IPS-20b (cell line): ENCODE measurements around the gene LRP5.
"Not testable (repeated sequence)": the region's sequence is repeated elsewhere in the genome, so short reads cannot be mapped to it uniquely, and the experiment has no call there.

ENCODE experiments used
- H3K27ac ChIP-seq: one replicate; pipeline ENCODE4 v1.5.1; 2013; ENCODE audit warnings: low read length
- H3K27me3 ChIP-seq: 2 replicates; pipeline ENCODE4 v1.6.1; 2013; ENCODE audit warnings: mild to moderate bottlenecking, low read length, inconsistent platforms; ENCODE audit not compliant: insufficient read depth
- H3K36me3 ChIP-seq: 2 replicates; pipeline ENCODE4 v1.6.1; 2013; ENCODE audit warnings: low read depth, mild to moderate bottlenecking, inconsistent platforms, low read length, moderate library complexity; ENCODE audit not compliant: insufficient read depth
- H3K4me1 ChIP-seq: 2 replicates; pipeline ENCODE4 v1.6.1; 2013; ENCODE audit warnings: mild to moderate bottlenecking, control low read depth, inconsistent platforms, low read length, moderate library complexity; ENCODE audit not compliant: insufficient read depth
- H3K4me3 ChIP-seq: 2 replicates; pipeline ENCODE4 v1.5.1; 2013; ENCODE audit warnings: mild to moderate bottlenecking, low read length, inconsistent platforms
- H3K9ac ChIP-seq: 2 replicates; pipeline ENCODE4 v1.6.1; 2013; ENCODE audit warnings: low read depth, mild to moderate bottlenecking, inconsistent platforms, low read length, moderate library complexity
- H3K9me3 ChIP-seq: 2 replicates; pipeline ENCODE4 v1.6.1; 2013; ENCODE audit warnings: mild to moderate bottlenecking, low read depth, low read length, inconsistent platforms; ENCODE audit not compliant: insufficient read depth

The LRP5 gene

GRCh38 chr11:68447914-68448313 lies 135.5 kb downstream of the LRP5 start:
- peaks cover 14% of the 10 kb centered on the region; the same call in 1 of the 2 replicates for H3K36me3 ChIP-seq

DNA sequence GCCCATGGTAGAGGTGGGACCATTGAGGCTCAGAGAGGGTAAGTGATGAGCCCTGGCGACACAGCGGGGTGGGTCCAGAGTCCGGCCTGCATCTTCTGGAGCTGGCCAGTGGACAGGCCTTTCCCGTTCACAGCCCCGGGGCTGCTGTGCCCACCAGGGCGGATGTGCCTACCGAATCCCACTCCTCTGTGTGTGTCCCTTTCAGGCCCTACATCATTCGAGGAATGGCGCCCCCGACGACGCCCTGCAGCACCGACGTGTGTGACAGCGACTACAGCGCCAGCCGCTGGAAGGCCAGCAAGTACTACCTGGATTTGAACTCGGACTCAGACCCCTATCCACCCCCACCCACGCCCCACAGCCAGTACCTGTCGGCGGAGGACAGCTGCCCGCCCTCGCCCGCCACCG lies 136.2 kb downstream of the LRP5 start:
- H3K36me3 ChIP-seq, result peaks cover 14% of the 10 kb centered on the region; the same call in 1 of the 2 replicates
- H3K4me3 ChIP-seq, result no peak overlapping the region
- no peak overlapping the region for H3K27ac ChIP-seq

More at GRCh38 chr11:68447914-68448313, 135.5 kb downstream of the LRP5 start:
- H3K27ac ChIP-seq, H3K4me1 ChIP-seq, H3K9me3 ChIP-seq, H3K27me3 ChIP-seq, H3K4me3 ChIP-seq, H3K9ac ChIP-seq: not testable (repeated sequence)

DNA sequence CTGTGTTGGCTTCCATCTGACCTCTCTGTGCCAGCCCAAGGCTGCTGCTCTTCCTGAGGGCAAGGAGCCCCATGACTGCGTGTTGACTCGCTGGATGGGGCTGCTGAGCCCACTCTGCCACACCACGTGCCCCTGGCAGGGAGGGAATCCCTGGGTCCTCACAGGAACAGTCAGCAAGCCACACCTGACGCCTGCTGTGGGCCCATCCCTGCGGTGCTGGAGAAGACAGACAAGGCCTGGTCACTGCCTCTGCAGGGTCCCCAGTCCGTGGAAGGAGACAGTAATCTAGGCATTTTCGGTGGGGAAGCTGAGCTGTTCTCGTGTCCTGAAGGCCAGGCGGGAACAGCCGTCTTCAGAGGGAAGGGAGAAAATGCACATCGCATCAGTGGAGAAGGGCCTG lies 137.6 kb downstream of the LRP5 start:
- Histone ChIP-seq H3K4me1 (no peaks in the 10 kb centered on the region; the same call in 1 of the 2 replicates), H3K4me3 (no peak overlapping the region), H3K36me3 (peaks cover 14% of the 10 kb centered on the region; the same call in 1 of the 2 replicates)

More for the DNA sequence above, 136.2 kb downstream of the LRP5 start:
- Histone ChIP-seq H3K9ac (no peak overlapping the region), H3K27me3 (no peaks in the 10 kb centered on the region), H3K4me1 (no peaks in the 10 kb centered on the region), H3K9me3 (no peaks in the 10 kb centered on the region)

GRCh38 chr11:68450711-68451110 lies 138.3 kb downstream of the LRP5 start:
- Histone ChIP-seq H3K9me3 (no peaks in the 10 kb centered on the region), H3K27ac (no peak overlapping the region), H3K36me3 (peaks cover 14% of the 10 kb centered on the region; the same call in 1 of the 2 replicates), H3K4me1 (no peaks in the 10 kb centered on the region; the same call in 1 of the 2 replicates), H3K4me3 (no peak overlapping the region), H3K9ac (no peak overlapping the region), H3K27me3 (no peaks in the 10 kb centered on the region)

More for the DNA sequence above, 137.6 kb downstream of the LRP5 start:
- Histone ChIP-seq H3K9ac (no peak overlapping the region), H3K9me3 (no peaks in the 10 kb centered on the region), H3K27ac (no peak overlapping the region), H3K27me3 (no peaks in the 10 kb centered on the region)

DNA sequence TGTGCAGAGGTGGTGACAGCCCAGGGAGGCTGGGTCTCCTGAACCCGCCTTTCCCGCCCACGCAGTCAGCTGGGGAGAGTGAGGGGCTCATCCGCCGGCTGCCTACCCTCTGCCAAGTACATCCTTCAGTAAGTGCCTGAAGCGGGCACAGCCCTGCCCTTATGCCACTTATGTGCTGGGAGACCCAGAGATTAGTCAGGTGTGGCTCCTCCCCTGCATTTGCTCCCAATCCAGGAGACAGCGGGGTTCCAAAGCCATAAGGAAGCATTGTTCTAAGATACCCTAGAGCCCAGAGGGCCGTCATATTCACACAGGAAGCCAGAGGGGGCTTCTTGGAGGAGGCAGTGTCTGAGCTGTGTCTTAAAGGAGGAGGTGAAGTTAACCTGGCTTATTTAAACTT lies 142.4 kb downstream of the LRP5 start:
- H3K27me3 ChIP-seq, result no peaks in the 10 kb centered on the region
- no peaks in the 10 kb centered on the region for H3K36me3 ChIP-seq
- H3K9me3 ChIP-seq, result no peaks in the 10 kb centered on the region
- H3K4me3 ChIP-seq, result no peak overlapping the region
- H3K27ac ChIP-seq, result no peak overlapping the region
- H3K4me1 ChIP-seq, result no peaks in the 10 kb centered on the region; the same call in 1 of the 2 replicates
- no peak overlapping the region for H3K9ac ChIP-seq

- no peaks in the 10 kb centered on the region for H3K27me3 ChIP-seq
- no peak overlapping the region for H3K9ac ChIP-seq
- no peaks in the 10 kb centered on the region for H3K9me3 ChIP-seq
- no peak overlapping the region for H3K27ac ChIP-seq
- no peak overlapping the region for H3K4me3 ChIP-seq
- no peaks in the 10 kb centered on the region for H3K36me3 ChIP-seq
- no peaks in the 10 kb centered on the region; the same call in 1 of the 2 replicates for H3K4me1 ChIP-seq
Measured at GRCh38 chr11:68455485-68455884, 143.1 kb downstream of the LRP5 start.

DNA sequence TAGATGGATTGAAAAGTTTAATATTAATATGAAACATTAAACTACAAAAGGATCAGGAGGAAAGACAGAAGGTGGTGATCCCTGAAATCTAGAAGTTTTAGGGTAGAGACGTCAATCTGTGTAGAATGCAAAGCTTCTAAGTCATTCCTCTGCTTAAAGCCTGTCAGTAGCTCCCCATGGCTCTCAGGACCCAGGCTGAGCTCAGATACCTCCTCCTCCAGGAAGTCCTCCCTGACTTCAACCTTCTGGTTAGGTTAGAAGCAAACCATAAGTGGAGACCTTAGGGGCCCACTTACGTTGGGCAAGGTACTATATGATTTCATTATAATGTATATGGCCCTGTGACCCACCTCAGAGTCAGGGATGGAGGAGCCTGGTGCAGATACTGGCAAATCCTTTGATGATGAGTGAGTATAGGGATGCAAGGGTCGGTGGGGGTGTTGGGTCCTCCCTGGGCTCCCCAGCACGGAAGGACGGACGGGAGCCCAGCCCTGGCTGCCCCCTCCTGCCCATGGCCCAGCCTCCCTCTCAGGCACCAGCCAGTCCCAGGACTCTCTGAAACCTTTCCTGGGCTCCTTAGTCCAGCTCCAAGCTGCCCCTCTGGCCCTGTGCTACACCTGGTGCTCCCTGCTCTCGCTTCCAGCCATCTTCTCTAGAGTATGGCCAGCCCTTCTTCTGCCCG lies 145.0 kb downstream of the LRP5 start:
- Histone ChIP-seq H3K4me3 (no peak overlapping the region), H3K36me3 (no peaks in the 10 kb centered on the region), H3K4me1 (peaks cover 2% of the 10 kb centered on the region), H3K9ac (no peak overlapping the region), H3K9me3 (no peaks in the 10 kb centered on the region), H3K27me3 (no peaks in the 10 kb centered on the region), H3K27ac (no peak overlapping the region)

- no peak overlapping the region for H3K27ac ChIP-seq
- H3K9me3 ChIP-seq, result no peaks in the 10 kb centered on the region
- no peaks in the 10 kb centered on the region for H3K27me3 ChIP-seq
- H3K4me3 ChIP-seq, result no peak overlapping the region
- no peak overlapping the region for H3K9ac ChIP-seq
- H3K4me1 ChIP-seq, result peaks cover 6% of the 10 kb centered on the region
- no peaks in the 10 kb centered on the region for H3K36me3 ChIP-seq
Measured at GRCh38 chr11:68457898-68458249, 145.5 kb downstream of the LRP5 start.

- H3K9me3 ChIP-seq, H3K36me3 ChIP-seq, H3K27me3 ChIP-seq, H3K9ac ChIP-seq, H3K4me1 ChIP-seq, H3K4me3 ChIP-seq, H3K27ac ChIP-seq: not testable (repeated sequence)
Measured at GRCh38 chr11:68458340-68458739, 145.9 kb downstream of the LRP5 start.

DNA sequence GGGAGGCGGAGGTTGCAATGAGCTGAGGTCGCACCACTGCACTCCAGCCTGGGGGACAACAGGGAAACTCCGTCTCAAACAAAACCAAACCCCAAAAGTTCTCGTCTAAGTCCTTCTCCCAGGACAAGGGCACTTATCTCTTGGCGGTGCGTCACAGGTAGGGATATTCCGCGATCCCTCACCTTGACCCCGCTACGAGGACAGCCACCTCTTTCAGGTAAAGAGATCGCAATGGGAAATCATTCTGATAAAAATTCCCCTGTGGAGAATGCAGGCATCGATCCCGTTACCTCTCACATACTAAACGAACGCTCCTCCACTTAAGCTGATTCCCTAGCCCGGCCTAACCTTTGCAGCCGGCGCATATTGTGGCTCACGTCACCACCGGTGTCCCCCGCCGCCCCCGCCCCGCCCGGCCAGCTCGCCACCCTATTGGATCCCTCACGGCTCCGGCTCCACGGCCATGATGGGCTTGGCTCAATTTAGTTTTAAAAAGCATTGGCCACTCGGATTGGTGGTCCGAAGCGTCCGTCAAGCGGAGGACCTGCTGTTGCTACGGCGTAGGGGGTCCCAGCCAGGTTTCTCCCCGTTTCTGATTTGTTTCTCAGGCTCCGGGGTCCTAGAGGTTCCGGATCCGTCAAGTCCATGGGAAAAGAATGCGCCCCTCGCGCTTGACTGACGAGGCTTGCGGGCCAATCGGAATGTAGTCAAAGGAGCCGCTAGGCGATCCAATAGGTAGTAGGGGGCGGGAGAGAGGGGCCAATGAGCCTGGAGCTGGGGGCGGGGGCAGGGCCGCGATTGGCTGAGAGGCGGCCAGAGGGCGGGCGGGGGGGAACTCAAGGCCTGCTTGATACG lies 147.7 kb downstream of the LRP5 start:
- peak overlapping the region; percentile 88 for H3K9ac ChIP-seq
- H3K27ac ChIP-seq, result no peak overlapping the region
- no peaks in the 10 kb centered on the region for H3K36me3 ChIP-seq
- no peaks in the 10 kb centered on the region for H3K27me3 ChIP-seq
- H3K4me1 ChIP-seq, result peaks cover 9% of the 10 kb centered on the region; the same call in 1 of the 2 replicates
- no peaks in the 10 kb centered on the region for H3K9me3 ChIP-seq
- peak overlapping the region; percentile 89 for H3K4me3 ChIP-seq

DNA sequence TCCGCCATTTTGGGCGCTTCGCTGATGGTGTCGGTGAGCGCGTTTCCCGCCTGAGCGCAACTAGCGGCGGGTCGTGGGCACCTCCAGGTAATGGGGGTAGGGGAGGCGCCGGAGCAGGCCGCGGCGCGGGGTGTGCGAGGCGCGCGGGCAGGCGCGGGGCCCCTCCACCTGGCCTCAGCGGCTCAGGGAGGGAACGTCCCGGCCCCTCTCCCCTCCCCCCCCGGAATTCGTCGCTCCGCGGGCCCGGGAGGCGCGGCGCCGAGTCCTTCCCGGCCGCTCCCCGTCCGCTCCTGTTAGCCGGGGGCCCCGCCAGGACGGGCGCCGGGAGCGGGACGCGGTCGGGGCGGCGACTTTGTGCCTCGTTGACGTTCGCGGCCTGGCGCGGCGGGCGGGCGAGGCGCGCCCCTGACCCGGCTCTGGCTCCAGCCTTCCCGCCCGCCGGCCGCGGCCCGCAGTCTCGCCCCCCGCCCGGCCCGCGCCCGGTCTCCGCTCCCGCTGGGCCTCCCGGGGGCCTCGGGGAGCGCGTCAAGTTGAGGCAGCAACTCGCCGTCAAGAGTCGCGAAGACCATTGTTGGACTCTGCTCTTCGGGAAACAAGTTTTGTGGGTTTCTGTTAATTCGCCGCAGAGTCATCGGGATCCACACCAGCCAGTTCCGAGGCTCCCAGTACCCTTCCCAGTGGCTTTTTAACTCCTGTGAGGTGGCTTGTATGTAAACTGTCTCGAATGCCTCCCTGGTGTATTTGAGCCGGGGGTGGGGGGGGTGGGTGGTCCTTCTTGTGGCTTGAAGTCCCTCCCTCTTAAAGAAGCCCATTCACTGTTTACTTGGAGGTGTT lies 148.6 kb downstream of the LRP5 start, which contains the start of gene PPP6R3:
Gene PPP6R3 (plus strand): TSS at position 12 of the 834 bp plus-strand sequence. CDS start 76,913 bp downstream, outside the sequence.
- Histone ChIP-seq H3K4me3 (peak within 1 kb of the TSS; percentile 89), H3K9me3 (no peaks in the 10 kb centered on the region), H3K27me3 (no peaks in the 10 kb centered on the region), H3K4me1 (peaks cover 9% of the 10 kb centered on the region; the same call in 1 of the 2 replicates), H3K9ac (peak within 1 kb of the TSS; percentile 88), H3K36me3 (no peaks in the 10 kb centered on the region), H3K27ac (peak within 1 kb of the TSS; percentile 71)
